UCSD-AML1 (cell line): ENCODE results near the gene NAPSA.

Experiments used
- DNase-seq: peaks from one replicate; lab custom pipeline; 2025; ENCODE audit not compliant: unreplicated experiment; lab: John Stamatoyannopoulos, UW

The NAPSA gene

DNA sequence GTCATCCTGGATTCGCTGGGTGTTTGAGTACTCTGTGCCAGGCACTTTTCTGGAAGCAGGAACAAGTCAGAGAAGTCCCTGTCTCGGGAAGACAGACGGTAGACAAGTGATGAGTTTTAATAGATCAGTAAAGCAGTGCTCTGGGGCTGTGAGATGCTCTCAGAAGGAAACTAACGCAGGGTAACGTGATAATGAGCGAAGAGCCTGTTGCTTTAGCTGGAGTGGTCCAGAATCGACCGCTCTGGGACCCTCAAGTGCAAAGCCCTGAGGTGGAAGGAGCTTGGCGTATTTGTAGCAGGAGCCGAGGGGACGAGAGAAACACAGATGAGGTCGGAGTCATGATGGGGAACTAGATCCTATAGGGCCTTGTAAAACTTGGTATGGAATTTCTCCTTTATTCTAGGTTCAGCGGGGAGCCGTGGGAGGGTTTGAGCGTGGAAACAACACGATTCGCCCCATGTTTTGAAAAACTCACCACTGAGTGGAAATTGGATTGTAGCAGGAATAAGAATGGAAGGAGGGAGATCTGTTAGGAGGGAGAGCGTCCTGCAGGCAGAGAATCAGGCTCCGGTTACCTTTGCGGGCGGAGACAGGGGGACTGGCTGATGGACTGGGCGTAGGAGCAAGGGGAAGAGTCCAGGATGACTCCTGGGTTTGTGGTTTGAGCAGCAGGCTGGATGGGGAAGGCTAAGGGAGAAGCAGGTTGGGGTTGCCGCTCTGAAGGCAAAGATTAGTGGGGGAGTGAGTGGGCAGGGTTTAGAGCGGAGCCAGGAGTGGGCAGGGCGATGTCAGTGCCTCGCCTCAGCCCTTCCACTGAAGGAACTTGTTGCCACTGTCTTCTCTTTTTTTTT, 19.5 kb upstream of the NAPSA start:
- peak; percentile 51 for DNase-seq

DNA sequence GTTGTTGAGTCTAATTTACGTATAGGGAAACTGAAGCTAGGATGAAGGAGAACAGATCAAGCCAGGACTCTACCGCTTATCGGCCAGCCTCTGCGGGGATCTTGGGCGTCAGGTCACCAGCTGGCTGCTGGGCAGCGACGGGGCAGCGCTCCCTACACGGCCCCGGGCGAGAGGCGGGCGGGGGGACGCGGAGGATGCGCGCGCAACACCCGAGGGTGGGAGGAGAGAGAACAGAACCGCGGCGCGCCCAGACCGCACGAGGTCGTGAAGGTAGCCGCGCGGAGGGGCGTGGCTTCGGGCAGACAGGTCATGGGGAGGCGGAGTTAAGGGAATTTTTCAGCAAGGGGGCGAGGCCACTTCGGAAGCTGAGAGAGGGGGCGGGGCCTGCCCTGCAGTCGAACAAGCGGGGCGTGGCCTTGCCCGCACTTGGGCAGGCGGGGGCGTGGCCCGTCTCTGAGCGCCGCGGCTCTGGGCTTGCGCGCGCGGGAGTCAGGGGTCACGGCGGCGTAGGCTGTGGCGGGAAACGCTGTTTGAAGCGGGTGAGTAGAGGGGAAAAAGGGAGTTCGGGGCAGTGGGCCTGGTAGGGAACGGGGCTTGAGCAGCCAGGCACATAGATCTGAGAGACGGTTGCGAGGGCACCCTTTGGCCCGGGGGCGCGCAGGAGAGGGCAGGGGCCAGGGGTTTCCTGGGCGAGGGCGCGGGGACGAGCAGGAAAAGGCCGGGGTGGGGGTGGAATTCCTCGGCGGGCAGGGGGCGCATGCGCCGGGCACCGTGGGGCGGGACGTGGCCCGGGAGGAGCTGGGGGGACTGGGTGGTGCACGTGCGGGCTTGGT, 18.6 kb upstream of the NAPSA start, which contains the start of gene POLD1:
POLD1 (plus strand) TSS at position 496 of the 833 bp plus-strand sequence. CDS start 14,505 bp downstream, outside the sequence.
- peak; percentile 98 for DNase-seq

DNA sequence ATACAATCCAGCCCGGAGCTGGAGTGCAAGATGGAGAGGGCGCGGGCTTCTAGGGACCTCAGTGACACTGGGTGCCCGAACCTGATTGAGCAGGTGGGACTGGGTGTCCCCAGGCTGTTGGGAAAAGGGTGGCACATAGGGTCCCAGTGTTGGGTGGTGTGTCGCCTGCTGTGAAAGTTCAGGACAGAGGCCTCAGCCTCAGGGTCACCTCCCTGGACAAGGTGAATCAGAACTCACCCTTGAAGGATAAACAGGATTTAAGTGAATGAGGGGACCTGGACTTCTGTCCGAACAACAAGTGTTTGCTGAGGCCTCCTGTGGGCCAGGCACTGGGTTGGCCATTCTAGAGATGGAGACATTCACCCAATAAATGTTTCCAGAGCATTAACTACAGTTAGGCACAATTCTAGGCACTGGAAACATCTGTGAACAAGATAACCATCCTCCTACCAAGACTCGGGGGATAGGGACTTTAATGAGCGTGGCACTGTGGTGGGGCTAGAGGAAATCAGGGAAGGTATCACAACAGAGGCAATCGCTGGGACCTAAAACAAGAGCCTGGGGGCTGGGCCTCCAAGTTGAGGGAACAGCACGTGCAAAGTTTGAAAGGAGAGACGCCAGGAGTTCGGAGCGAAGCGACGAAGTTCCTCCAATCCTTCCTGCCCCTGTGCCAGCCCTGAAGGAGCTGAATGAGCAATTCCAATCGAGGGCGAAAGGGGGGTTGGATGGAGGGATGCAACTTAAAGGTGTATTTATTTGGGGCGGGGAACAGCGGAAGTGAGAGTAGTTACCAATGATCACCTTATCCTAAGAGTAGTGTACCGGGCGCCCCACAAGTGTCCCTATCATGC, 17.8 kb upstream of the NAPSA start:
- no peak for DNase-seq

DNA sequence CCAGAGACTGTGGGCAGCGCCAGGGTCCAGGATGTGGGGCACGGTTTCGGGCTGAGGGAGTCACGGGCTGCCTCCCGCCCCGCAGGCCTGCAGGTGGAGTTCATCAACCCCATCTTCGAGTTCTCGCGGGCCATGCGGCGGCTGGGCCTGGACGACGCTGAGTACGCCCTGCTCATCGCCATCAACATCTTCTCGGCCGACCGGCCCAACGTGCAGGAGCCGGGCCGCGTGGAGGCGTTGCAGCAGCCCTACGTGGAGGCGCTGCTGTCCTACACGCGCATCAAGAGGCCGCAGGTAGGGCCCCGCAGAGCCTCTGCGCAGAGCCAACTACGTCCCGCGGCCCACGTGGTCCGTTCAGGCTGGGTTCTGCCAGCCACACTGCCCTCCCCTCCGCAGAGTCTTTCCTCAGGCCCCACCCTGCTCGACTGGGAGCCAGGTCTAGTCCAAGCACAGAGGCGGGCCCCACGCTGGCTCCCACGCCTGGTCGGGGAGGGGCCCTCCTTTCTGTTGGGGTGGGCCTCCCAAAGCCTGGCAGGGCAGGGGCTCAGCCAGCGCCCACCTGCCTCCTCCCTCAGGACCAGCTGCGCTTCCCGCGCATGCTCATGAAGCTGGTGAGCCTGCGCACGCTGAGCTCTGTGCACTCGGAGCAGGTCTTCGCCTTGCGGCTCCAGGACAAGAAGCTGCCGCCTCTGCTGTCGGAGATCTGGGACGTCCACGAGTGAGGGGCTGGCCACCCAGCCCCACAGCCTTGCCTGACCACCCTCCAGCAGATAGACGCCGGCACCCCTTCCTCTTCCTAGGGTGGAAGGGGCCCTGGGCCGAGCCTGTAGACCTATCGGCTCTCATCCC, 16.7 kb upstream of the NAPSA start:
- no peak for DNase-seq

DNA sequence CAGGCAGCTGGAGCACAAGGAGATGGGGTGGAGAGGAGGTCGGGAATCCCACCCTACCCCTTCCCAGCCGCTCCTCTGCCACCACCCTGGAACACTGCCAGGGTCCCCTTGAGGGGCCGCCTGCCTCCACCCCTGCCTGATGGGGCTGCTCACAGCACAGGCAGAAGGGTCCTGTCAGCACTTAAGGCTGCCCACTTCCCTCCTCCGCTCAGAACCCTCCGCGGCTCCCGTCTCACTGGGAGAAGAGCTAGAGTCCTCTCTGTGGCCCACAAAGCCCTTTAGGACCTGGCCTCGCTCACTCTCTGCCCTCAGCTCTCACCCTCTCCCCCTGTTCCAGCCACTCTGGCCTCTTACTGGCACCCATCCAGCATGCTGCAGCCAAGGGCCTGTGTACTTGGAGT, 15.3 kb upstream of the NAPSA start:
- DNase-seq, result no peak

DNA sequence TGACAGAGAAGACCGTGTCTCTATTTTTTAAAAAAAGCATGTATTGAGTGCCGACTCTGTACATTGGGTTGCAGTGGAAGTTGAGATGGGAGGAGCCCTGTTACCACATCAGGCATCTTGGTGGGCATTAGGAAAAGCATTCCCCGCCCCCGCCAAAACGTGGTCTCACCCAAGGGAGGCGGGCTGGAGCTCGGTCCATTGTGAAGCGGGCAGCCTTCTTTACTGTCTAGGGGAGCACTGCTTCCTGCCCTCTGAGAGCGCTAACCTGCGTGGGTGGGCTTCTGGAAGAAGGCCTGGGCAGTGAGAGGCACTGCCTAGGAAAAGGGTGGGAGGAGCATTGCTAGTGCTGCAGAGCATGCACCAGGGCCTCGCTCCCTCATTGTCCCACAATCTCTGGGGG, 14.7 kb upstream of the NAPSA start:
- no peak for DNase-seq

DNA sequence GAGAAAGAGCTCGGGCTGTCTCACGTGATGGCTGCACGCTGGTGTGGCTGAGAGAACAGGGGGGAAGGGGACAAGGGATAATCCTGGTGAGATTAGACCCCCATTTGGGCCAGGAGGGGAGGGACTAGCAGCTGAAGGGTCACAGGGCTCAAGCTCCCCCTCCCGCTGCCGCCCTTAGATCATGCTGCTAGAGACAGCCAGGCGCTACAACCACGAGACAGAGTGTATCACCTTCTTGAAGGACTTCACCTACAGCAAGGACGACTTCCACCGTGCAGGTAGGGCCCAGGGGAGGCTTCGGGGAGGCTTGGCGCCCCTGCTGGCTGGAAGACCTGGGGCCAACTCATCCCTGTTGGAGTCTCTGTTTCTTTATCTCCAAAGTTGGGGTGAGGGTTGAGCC, 14.2 kb upstream of the NAPSA start:
- DNase-seq, result no peak

DNA sequence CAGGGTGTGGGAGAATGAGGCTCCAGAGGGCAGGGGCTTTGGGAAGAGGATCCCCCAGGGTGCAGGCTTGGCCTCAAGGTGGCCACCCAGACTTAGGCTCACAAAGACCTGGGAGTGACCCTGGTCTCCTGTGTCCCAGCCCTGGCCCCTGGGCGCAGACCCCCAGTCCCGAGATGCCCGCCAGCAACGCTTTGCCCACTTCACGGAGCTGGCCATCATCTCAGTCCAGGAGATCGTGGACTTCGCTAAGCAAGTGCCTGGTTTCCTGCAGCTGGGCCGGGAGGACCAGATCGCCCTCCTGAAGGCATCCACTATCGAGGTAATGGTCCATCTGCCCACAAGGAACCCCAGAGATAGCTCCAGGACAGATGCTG, 13.4 kb upstream of the NAPSA start:
- no peak for DNase-seq

DNA sequence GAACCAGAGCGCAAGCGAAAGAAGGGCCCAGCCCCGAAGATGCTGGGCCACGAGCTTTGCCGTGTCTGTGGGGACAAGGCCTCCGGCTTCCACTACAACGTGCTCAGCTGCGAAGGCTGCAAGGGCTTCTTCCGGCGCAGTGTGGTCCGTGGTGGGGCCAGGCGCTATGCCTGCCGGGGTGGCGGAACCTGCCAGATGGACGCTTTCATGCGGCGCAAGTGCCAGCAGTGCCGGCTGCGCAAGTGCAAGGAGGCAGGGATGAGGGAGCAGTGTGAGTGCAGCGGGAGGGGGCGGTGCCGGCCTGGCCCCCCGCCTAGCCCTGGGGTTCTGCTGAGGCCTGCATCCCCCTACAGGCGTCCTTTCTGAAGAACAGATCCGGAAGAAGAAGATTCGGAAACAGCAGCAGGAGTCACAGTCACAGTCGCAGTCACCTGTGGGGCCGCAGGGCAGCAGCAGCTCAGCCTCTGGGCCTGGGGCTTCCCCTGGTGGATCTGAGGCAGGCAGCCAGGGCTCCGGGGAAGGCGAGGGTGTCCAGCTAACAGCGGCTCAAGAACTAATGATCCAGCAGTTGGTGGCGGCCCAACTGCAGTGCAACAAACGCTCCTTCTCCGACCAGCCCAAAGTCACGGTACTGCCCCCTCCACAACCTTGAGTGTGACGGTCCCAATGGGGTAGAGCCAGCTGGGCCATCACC, 12.9 kb upstream of the NAPSA start:
- no peak for DNase-seq

DNA sequence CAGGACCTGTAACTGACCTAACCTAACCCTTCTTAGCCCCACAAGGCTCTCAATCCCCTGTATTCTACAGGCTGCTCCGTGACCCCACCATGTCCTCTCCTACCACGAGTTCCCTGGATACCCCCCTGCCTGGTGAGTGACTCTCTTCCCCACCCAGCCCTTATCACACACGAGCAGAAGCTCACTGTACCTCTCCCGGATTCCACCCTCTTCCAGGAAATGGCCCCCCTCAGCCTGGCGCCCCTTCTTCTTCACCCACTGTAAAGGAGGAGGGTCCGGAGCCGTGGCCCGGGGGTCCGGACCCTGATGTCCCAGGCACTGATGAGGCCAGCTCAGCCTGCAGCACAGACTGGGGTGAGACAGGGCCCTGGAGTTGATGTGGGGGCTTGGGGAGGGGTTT, 12.1 kb upstream of the NAPSA start:
- DNase-seq, result no peak

DNA sequence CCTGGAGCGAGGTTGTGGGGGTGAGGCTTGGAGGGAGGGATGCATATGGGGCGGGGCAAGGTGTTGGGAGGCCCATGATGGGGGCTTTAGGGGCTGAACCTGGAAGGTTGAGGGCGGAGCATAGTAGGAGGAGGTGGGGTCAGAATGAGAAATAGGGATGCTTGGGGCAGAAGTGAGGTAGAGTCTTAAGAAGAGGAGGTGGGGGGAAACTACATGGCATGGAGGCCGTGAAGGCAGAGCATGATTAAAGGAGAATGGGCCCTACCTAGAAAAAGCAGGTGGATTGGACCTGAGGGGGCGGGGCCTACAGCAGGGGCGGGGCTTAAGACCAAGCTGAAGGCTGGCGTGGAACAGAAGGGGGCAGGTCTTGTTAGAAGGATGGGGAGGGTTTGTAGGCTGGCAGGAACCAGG, 11.6 kb upstream of the NAPSA start:
- no peak for DNase-seq

DNA sequence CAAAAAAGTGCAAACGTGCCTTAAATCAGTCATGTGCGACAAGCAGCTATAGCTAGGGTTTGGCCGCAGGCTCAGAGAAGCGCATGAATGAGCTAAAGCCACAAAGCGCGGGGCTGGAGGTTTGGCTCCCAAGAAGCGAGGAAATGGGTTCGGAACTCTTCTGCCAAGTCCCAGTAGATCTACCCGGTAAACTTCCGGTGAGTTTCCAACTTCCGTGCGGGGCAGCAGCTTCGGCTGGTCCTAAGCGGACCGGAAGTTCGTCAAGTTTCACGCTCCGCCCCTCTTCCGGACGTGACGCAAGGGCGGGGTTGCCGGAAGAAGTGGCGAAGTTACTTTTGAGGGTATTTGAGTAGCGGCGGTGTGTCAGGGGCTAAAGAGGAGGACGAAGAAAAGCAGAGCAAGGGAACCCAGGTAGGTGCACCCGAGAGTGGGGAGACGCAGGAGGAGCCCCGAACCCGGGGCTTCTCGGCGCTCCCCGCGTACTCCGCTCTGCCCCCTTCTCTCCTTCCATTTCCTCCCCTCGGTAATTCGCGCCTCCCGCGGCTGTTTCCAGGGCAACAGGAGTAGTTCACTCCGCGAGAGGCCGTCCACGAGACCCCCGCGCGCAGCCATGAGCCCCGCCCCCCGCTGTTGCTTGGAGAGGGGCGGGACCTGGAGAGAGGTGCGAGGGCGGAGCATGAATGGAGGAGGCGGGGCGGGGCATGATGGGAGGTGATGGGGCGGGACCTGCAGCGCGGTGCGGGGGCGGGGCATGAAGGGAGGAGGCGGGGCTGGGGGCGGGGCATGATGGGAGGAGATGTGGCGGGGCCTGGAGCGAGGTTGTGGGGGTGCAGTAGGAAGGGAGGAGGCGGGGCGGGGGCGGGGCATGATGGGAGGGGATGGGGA, 11.0 kb upstream of the NAPSA start, which contains the start of gene NR1H2:
NR1H2 (plus strand) TSS at position 292 of the 885 bp plus-strand sequence. CDS start 1,149 bp downstream, outside the sequence.
- peak; percentile 94 for DNase-seq

DNA sequence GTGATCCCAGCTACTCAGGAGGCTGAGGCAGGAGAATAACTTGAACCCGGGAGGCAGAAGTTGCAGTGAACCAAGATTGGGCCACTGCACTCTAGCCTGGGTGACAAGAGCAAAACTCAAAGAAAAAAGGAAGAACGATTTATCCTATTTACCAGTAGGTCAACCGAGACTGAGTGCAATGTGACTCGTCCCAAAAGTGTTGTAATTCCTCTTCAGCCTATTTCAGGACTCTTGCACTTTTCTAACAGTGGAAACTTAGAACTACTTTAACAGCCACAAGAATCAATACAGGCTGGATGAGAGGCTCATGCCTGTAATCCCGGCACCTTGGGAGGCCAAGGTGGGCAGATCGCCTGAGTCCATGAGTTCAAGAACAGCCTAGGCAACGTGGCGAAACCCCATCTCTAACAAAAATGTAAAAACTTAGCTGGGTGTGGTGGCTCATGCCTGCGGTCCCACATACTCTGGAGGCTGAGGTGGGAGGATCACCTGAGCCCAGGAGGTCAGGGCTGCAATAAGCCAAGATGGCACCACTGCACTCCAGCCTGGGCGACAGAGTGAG, 6.6 kb upstream of the NAPSA start:
- DNase-seq, result no peak

DNA sequence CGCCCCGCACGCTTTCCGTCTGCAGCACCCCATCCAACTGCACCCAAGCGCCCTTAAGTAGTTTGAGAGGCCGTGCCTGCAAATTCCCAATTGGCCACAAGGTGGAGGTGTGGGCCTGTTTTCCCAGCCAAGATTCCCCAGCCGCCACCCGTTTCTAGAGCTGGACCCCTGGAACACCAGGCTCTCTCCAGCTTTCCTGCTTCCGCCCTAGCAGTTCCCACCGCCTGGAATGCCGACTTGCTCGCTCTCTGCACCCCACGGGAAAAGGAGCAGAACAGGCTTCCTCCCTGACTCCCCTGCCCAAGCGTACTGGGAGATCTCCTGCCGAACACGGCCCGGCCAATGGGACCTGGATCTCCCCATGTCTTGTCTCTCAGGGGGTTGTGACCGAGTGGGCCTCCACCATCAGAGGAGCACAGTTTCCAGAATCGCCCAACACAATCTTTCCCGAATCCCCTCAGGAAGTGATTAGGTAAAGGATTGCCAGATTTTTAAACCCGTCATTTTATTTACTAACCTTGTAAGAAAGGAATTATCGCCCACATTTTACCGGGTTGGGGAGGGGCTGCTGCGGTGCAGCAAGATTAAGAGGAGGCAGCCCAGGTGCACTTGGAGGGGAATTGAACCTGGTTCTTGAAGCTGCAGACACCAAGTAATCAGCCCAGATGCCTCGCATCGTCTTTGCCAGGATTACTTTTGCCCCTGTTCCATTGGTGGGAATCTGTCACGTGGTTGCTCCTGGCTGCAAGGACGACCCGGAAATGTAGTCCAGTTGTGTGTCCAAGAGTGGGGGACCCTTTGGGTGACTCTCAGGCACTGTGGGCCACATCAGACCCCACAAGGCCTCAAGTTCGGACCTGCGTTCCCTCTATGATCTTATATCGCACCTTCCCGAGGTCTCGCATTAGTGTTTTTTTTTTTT, 3.5 kb upstream of the NAPSA start:
- peak; percentile 76 for DNase-seq

DNA sequence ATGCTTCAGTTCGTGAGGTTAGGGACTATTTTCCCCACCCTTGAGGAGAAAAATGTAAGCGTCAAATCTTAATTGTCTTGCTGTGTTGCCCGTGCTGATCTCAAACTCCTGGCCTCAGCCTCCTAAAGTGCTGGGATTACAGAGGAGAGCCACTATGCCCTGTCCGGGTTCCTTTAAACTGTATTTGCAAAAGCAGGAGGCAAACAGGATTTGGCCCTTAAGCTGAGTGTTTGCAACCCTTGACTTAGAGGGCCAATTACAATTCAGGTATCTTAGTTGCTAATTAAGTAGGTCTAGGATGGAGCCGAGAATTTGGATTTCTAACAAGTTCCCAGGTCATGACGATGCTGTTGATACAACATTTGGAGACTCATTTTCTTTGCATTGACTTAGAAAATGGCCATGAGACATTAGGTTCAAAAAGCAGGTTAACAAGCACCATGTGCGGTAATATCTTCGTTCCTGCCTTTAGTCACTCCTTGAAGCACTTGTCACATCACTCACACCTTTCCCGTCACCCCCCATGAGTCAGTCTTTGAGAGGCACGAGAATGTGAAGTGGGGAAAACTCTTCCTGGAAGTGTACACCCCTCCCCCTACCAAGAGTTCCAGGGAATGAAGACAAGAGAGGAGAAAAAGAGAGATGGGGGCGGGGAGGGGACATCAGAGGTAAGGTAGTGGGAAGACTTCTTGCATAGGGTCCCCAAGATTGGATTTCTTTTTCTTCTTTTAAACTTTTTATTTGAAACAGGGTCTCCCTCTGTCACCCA, 2.6 kb downstream of the NAPSA start:
- DNase-seq, result no peak

DNA sequence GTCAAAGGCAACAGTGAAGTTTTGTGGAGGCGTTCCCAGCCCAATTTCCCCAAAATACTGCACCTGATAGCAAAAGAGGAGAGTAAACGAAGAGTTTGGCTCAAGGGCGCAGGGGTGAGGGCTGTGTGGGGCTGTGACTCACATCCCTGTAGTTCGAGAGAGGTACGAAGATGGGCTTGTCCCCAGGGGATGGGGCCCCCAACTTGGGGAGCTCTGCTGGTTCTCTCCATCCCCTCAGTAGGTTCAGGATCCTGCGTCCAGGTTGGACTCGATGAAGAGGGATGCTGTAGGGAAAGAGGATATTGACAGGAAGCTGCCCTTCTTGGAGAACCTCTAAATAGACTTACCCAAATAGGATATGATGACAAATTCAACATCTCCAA, 3.4 kb downstream of the NAPSA start:
- DNase-seq, result no peak
